ENCODE measurements around the gene PRKN.
"Not testable (repeated sequence)": the region's sequence is repeated elsewhere in the genome, so short reads cannot be mapped to it uniquely, and the experiment has no call there.

PRKN gene

GRCh38 chr6:162533009-162533400 is 194.6 kb downstream of the PRKN start:
- no peak for DNase-seq (ENCODE audit: low read depth)

- no peak for DNase-seq (ENCODE audit: low read depth)
Measured at GRCh38 chr6:162532283-162533008, 195.1 kb downstream of the PRKN start.

GRCh38 chr6:162531391-162531790 is 196.2 kb downstream of the PRKN start:
- DNase-seq (ENCODE audit: low read depth): not testable (repeated sequence)

- DNase-seq (ENCODE audit: low read depth): no peak
Measured at GRCh38 chr6:162528538-162528937, 199.0 kb downstream of the PRKN start.

- DNase-seq (ENCODE audit: low read depth): no peak
Measured at GRCh38 chr6:162526960-162527359, 200.6 kb downstream of the PRKN start.

GRCh38 chr6:162525181-162525580 is 202.4 kb downstream of the PRKN start:
- DNase-seq (ENCODE audit: low read depth): no peak

- DNase-seq (ENCODE audit: low read depth): no peak
Measured at GRCh38 chr6:162512744-162513143, 214.8 kb downstream of the PRKN start.

- no peak for DNase-seq (ENCODE audit: low read depth)
Measured at GRCh38 chr6:162497389-162497788, 230.2 kb downstream of the PRKN start.

- DNase-seq (ENCODE audit: low read depth): no peak
Measured at GRCh38 chr6:162493917-162494316, 233.6 kb downstream of the PRKN start.

GRCh38 chr6:162491637-162492036 is 235.9 kb downstream of the PRKN start:
- DNase-seq (ENCODE audit: low read depth): no peak

- DNase-seq (ENCODE audit: low read depth): no peak
Measured at GRCh38 chr6:162489101-162489976, 238.2 kb downstream of the PRKN start.

- no peak for DNase-seq (ENCODE audit: low read depth)
Measured at GRCh38 chr6:162488444-162488843, 239.1 kb downstream of the PRKN start.

- no peak for DNase-seq (ENCODE audit: low read depth)
Measured at GRCh38 chr6:162485464-162485863, 242.1 kb downstream of the PRKN start.

- DNase-seq (ENCODE audit: low read depth): no peak
Measured at GRCh38 chr6:162481938-162482337, 245.6 kb downstream of the PRKN start.

- no peak for DNase-seq (ENCODE audit: low read depth)
Measured at GRCh38 chr6:162481320-162481719, 246.2 kb downstream of the PRKN start.

- no peak for DNase-seq (ENCODE audit: low read depth)
Measured at GRCh38 chr6:162478192-162478671, 249.3 kb downstream of the PRKN start.

- DNase-seq (ENCODE audit: low read depth): no peak
Measured at GRCh38 chr6:162474722-162475121, 252.8 kb downstream of the PRKN start.

GRCh38 chr6:162471842-162472241 is 255.7 kb downstream of the PRKN start:
- no peak for DNase-seq (ENCODE audit: low read depth)

- DNase-seq (ENCODE audit: low read depth): peak; percentile 1
Measured at GRCh38 chr6:162468326-162468725, 259.2 kb downstream of the PRKN start.

- no peak for DNase-seq (ENCODE audit: low read depth)
Measured at GRCh38 chr6:162467679-162468078, 259.9 kb downstream of the PRKN start.

- DNase-seq (ENCODE audit: low read depth): no peak
Measured at GRCh38 chr6:162463576-162463975, 264.0 kb downstream of the PRKN start.

GRCh38 chr6:162459985-162460384 is 267.6 kb downstream of the PRKN start:
- no peak for DNase-seq (ENCODE audit: low read depth)

- DNase-seq (ENCODE audit: low read depth): no peak
Measured at GRCh38 chr6:162450358-162450757, 277.2 kb downstream of the PRKN start.

Data from iris pigment epithelial cell (primary cell).